Epithelial cell of alveolus of lung (primary cell): ENCODE data around the gene MYPN. TPM values are rescaled to one million over a fixed set of nuclear protein-coding genes. Genes with fewer than 3 reads are reported as not detected.

Source experiments
- total RNA-seq: library from RNA; depleted of rRNA; stranded (reverse); fragments of >200 nt; gene quantifications from 2 replicates; pipeline ENCODE4 v1.2.1, GENCODE V29; 2015

Gene MYPN, protein sequence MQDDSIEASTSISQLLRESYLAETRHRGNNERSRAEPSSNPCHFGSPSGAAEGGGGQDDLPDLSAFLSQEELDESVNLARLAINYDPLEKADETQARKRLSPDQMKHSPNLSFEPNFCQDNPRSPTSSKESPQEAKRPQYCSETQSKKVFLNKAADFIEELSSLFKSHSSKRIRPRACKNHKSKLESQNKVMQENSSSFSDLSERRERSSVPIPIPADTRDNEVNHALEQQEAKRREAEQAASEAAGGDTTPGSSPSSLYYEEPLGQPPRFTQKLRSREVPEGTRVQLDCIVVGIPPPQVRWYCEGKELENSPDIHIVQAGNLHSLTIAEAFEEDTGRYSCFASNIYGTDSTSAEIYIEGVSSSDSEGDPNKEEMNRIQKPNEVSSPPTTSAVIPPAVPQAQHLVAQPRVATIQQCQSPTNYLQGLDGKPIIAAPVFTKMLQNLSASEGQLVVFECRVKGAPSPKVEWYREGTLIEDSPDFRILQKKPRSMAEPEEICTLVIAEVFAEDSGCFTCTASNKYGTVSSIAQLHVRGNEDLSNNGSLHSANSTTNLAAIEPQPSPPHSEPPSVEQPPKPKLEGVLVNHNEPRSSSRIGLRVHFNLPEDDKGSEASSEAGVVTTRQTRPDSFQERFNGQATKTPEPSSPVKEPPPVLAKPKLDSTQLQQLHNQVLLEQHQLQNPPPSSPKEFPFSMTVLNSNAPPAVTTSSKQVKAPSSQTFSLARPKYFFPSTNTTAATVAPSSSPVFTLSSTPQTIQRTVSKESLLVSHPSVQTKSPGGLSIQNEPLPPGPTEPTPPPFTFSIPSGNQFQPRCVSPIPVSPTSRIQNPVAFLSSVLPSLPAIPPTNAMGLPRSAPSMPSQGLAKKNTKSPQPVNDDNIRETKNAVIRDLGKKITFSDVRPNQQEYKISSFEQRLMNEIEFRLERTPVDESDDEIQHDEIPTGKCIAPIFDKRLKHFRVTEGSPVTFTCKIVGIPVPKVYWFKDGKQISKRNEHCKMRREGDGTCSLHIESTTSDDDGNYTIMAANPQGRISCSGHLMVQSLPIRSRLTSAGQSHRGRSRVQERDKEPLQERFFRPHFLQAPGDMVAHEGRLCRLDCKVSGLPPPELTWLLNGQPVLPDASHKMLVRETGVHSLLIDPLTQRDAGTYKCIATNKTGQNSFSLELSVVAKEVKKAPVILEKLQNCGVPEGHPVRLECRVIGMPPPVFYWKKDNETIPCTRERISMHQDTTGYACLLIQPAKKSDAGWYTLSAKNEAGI (N-terminal part only)
- 0.13 and 0.32 TPM in 2 replicates for total RNA-seq

GRCh38 chr10:68109331-68109730 lies at the start of gene MYPN:
Gene MYPN (plus strand): TSS chr10:68109488. CDS start chr10:68121439, 11,951 bp downstream.

GRCh38 chr10:68074775-68075549 lies 34.3 kb upstream of the MYPN start, which contains the start of gene HERC4:
Gene HERC4 (minus strand): TSS chr10:68075283. CDS start chr10:68073108, 2,175 bp downstream.

DNA sequence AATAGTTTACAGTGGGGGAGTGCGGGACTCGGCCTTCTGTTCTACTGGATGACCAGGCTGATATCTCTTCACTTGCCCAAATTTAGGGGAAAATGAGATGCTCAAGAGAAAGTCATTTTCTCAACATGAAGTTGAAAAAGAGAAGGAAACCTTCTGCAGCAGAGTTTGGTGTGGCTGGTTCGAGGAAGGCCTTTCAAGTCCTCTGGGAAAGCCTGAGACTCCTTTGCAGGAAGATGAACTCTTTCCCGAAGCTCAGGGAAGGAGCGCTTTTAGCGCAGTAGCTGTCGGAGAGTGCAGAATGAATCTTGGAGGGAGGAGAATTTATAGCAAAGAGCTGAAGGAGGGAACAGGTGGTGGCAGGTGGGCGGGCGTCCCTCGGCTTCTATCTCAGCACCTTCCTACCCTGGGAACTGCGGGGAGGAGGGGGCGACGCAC lies 122.5 kb downstream of the MYPN start, which contains the start of gene ATOH7:
TSS of gene ATOH7 (minus strand) at position 297 of the 435 bp plus-strand sequence. CDS start 436 bp downstream, outside the sequence.

Other genes starting within 250 kb of the MYPN start
- gene SIRT1, start 224.8 kb upstream of the MYPN start, total RNA-seq, result 9.4 and 21.4 TPM in 2 replicates
- gene HERC4, start 34.2 kb upstream of the MYPN start, total RNA-seq, result 23.9 and 30.9 TPM in 2 replicates
- gene ATOH7, start 122.6 kb downstream of the MYPN start, total RNA-seq, result 0.13 and 0.48 TPM in 2 replicates
- 12.4 and 22.1 TPM in 2 replicates for gene HNRNPH3, start 222.6 kb downstream of the MYPN start, total RNA-seq
- gene PBLD, start 223.4 kb downstream of the MYPN start, total RNA-seq, result 1.0 and 2.2 TPM in 2 replicates